Mesendoderm (in vitro differentiated cells): ENCODE measurements around the gene CNDP1.

Experiments
- DNase-seq: peaks from one replicate; pipeline ENCODE4 v3.0.0; 2013
- H2AK5ac ChIP-seq: 2 replicates; pipeline ENCODE4 v1.6.1; 2013; ENCODE audit warnings: low read length, inconsistent platforms
- H2BK120ac ChIP-seq: 2 replicates; pipeline ENCODE4 v1.6.1; 2013; ENCODE audit warnings: low read depth, mild to moderate bottlenecking, low read length, moderate library complexity, mixed read lengths
- H2BK15ac ChIP-seq: replicated peaks from 2 replicates; pipeline ENCODE4 v1.6.1; 2013; ENCODE audit warnings: low read depth, mild to moderate bottlenecking, moderate library complexity
- H2BK5ac ChIP-seq: 2 replicates; pipeline ENCODE4 v1.6.1; 2013; ENCODE audit warnings: low read length, inconsistent platforms
- H3K18ac ChIP-seq: 2 replicates; pipeline ENCODE4 v1.6.1; 2013; ENCODE audit warnings: mild to moderate bottlenecking, low read length, mixed read lengths
- H3K23ac ChIP-seq: one replicate; pipeline ENCODE4 v1.6.1; 2013; ENCODE audit warnings: low read length
- H3K27ac ChIP-seq: 2 replicates; pipeline ENCODE4 v1.5.1; 2013; ENCODE audit warnings: low read depth, mild to moderate bottlenecking, inconsistent platforms, low read length, moderate library complexity
- H3K27me3 ChIP-seq: 2 replicates; pipeline ENCODE4 v1.6.1; 2013; ENCODE audit warnings: low read length, control low read depth, mild to moderate bottlenecking, inconsistent platforms; ENCODE audit not compliant: insufficient read depth, poor library complexity
- H3K36me3 ChIP-seq: 2 replicates; pipeline ENCODE4 v1.6.1; 2013; ENCODE audit warnings: low read length, inconsistent platforms; ENCODE audit not compliant: control insufficient read depth, insufficient read depth
- H3K4ac ChIP-seq: one replicate; pipeline ENCODE4 v1.6.1; 2013; ENCODE audit warnings: low read depth, mild to moderate bottlenecking, low read length, moderate library complexity
- H3K4me1 ChIP-seq: 2 replicates; pipeline ENCODE4 v1.6.1; 2013; ENCODE audit warnings: low read depth, low read length, inconsistent platforms; ENCODE audit not compliant: control insufficient read depth
- H3K4me2 ChIP-seq: 2 replicates; pipeline ENCODE4 v1.6.1; 2013; ENCODE audit warnings: low read length
- H3K4me3 ChIP-seq: 2 replicates; pipeline ENCODE4 v1.5.1; 2013; ENCODE audit warnings: mild to moderate bottlenecking, low read length
- H3K56ac ChIP-seq: one replicate; pipeline ENCODE4 v1.6.1; 2013; ENCODE audit warnings: low read length
- H3K79me1 ChIP-seq: 2 replicates; pipeline ENCODE4 v1.6.1; 2013; ENCODE audit warnings: low read length, inconsistent platforms
- H3K79me2 ChIP-seq: 2 replicates; pipeline ENCODE4 v1.6.1; 2013; ENCODE audit warnings: mild to moderate bottlenecking, low read length; ENCODE audit not compliant: control insufficient read depth, insufficient read depth
- H3K9ac ChIP-seq: 2 replicates; pipeline ENCODE4 v1.6.1; 2013; ENCODE audit warnings: low read length, inconsistent platforms
- H4K5ac ChIP-seq: one replicate; pipeline ENCODE4 v1.6.1; 2013; ENCODE audit warnings: low read length
- H4K8ac ChIP-seq: one replicate; pipeline ENCODE4 v1.6.1; 2013; ENCODE audit warnings: low read depth, mild to moderate bottlenecking, control low read depth, low read length, moderate library complexity
- WGBS: extraction: QIAGEN DNeasy Blood & Tissue Kit; methylation state at CpG from one replicate; pipeline ENCODE4 v1.1.7; 2013; ENCODE audit warnings: low lambda C conversion rate, missing lambda C conversion rate; ENCODE audit not compliant: insufficient coverage; ENCODE audit errors: extremely low coverage; 5-methylcytosine and 5-hydroxymethylcytosine counted together

CNDP1 gene

DNA sequence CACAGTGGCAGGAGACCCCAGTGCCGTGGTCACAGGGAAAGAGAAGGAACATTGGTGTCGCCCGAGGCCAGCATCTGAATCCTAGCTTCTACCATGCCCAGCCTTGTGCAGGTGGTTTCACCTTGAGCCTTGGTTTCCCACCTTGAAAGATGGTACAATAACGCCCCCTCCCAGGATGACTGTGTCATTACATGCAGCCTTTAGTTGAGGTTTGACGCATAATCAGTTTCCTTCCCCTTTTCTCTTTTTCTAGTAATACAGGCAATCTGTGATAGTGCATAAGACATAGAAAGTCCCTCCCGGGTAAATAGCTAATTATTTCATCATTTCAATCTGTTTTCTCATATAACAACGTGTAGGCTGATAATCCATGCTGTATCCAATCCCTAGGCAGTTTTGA lies 33.5 kb downstream of the CNDP1 start:
- Histone ChIP-seq H2AK5ac (no peak overlapping the region), H4K5ac (no peak overlapping the region), H2BK15ac (no peak overlapping the region), H3K4ac (no peak overlapping the region), H3K4me3 (no peak overlapping the region), H3K56ac (no peak overlapping the region), H3K4me1 (no peaks in the 10 kb centered on the region), H3K9ac (no peak overlapping the region), H2BK5ac (no peak overlapping the region), H3K27ac (no peak overlapping the region), H3K36me3 (no peaks in the 10 kb centered on the region), H2BK120ac (no peak overlapping the region), H3K4me2 (no peak overlapping the region), H3K79me2 (no peaks in the 10 kb centered on the region), H3K79me1 (no peaks in the 10 kb centered on the region), H3K18ac (no peak overlapping the region), H3K23ac (no peak overlapping the region), H3K27me3 (no peaks in the 10 kb centered on the region), H4K8ac (no peak overlapping the region)
- no CpG with 5 or more reads among the region's 7 CpGs for whole genome bisulfite sequencing
- DNase-seq: no peak

DNA sequence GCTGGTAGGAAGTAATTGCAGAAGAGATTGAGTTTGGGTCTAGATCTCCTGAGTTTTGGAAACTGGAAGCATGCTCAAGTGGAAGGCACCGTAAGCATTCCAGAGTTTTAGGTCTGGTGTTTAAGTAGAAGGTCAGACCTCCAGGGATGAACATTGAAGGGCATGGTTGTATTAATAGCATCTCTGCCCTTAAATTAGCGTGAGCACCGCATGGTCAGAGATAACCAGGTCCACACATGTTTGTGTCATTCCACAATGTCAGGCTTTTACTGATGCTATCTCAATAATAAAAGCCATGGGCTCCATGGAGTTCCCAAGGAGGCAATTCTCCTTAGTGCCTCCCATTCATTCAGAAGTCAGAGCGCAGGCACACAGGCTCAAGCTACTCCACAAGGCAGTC lies 35.1 kb downstream of the CNDP1 start:
- no peaks in the 10 kb centered on the region for H3K79me1 ChIP-seq
- H3K4ac ChIP-seq: no peak overlapping the region
- H4K8ac ChIP-seq: no peak overlapping the region
- H3K79me2 ChIP-seq: no peaks in the 10 kb centered on the region
- H2BK15ac ChIP-seq: no peak overlapping the region
- H2AK5ac ChIP-seq: no peak overlapping the region
- no peak overlapping the region for H3K56ac ChIP-seq
- H3K36me3 ChIP-seq: no peaks in the 10 kb centered on the region
- DNase-seq: no peak
- H3K4me1 ChIP-seq: no peaks in the 10 kb centered on the region
- H3K18ac ChIP-seq: no peak overlapping the region
- no peak overlapping the region for H3K4me3 ChIP-seq
- no peak overlapping the region for H3K4me2 ChIP-seq
- no peak overlapping the region for H3K23ac ChIP-seq
- no CpG with 5 or more reads among the region's 4 CpGs for WGBS
- no peaks in the 10 kb centered on the region for H3K27me3 ChIP-seq
- H2BK120ac ChIP-seq: no peak overlapping the region
- H3K27ac ChIP-seq: no peak overlapping the region
- no peak overlapping the region for H3K9ac ChIP-seq
- H2BK5ac ChIP-seq: no peak overlapping the region
- H4K5ac ChIP-seq: no peak overlapping the region

DNA sequence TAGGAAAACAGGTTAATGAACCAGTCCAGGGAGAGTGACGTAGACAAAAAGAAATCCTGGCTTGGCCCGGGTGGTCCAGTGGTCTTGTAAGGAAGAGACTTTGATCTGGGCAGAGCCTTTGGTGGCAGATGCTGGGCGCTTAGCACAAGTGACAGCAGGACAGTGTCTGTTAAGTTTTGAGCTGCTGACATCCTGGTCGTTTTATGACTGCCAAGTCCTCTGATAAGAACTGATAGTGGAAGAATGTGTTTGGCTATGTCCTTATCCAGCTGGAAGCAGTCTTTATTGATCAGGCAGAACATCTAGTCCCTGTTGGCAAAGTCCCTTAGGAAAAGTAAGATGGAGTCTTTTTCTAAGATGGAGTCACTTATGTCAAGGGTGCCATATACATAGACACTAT lies 36.0 kb downstream of the CNDP1 start:
- Histone ChIP-seq H3K27ac (no peak overlapping the region), H3K79me2 (no peaks in the 10 kb centered on the region), H3K79me1 (no peaks in the 10 kb centered on the region), H2BK5ac (no peak overlapping the region), H3K9ac (no peak overlapping the region), H4K8ac (no peak overlapping the region), H3K4me1 (no peaks in the 10 kb centered on the region), H3K27me3 (no peaks in the 10 kb centered on the region), H2AK5ac (no peak overlapping the region), H3K4me3 (no peak overlapping the region), H2BK120ac (no peak overlapping the region), H2BK15ac (no peak overlapping the region), H4K5ac (no peak overlapping the region), H3K36me3 (no peaks in the 10 kb centered on the region), H3K4ac (no peak overlapping the region), H3K56ac (no peak overlapping the region), H3K4me2 (no peak overlapping the region), H3K23ac (no peak overlapping the region), H3K18ac (no peak overlapping the region)
- DNase-seq: no peak
- WGBS: no CpG with 5 or more reads among the region's 4 CpGs

DNA sequence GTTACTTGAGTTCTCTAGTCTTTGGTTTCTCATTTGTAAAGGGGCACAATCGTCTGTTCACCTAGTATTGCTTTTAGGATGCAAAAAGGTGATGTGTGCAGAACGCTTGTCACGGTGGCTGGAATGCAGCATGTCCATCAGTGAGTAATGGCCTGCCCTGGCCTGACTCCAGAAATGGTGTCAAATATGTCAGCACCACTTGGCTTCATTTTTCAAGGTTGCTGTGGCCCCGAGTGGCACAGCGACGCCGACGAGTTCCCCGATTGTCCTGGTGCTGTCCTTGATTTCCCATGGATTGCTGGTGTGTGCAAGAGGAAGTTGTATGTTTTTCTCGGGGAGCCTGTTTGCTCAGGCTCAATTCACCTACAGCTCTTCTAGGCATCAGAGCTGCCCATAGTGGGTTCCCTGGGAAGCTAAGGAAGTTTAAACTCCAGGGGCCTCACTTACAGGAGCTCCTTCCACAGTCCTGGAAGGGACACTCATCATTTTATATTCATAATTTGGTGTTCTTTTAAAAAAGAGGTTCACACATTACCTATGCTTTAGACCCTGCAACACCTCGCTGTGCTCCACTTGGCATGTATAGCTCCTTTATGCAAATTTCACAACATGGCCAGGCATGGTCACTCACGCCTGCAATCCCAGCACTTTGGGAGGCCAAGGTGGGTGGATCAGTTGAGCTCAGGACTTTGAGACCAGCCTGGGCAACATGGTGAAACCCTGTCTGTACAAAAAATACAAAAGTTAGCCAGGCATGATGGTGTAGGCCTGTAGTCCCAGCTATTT lies 37.8 kb downstream of the CNDP1 start:
- Histone ChIP-seq H3K4me3 (no peak overlapping the region), H3K23ac (no peak overlapping the region), H3K18ac (no peak overlapping the region), H2BK15ac (no peak overlapping the region), H3K4ac (no peak overlapping the region), H3K4me1 (no peaks in the 10 kb centered on the region), H2BK5ac (no peak overlapping the region), H3K27ac (no peak overlapping the region), H3K36me3 (no peaks in the 10 kb centered on the region), H3K4me2 (no peak overlapping the region), H3K56ac (no peak overlapping the region), H4K8ac (no peak overlapping the region), H4K5ac (no peak overlapping the region), H3K9ac (no peak overlapping the region), H2AK5ac (no peak overlapping the region), H3K79me2 (no peaks in the 10 kb centered on the region), H3K79me1 (no peaks in the 10 kb centered on the region), H3K27me3 (no peaks in the 10 kb centered on the region), H2BK120ac (no peak overlapping the region)
- DNase-seq: no peak
- WGBS: no CpG with 5 or more reads among the region's 12 CpGs

DNA sequence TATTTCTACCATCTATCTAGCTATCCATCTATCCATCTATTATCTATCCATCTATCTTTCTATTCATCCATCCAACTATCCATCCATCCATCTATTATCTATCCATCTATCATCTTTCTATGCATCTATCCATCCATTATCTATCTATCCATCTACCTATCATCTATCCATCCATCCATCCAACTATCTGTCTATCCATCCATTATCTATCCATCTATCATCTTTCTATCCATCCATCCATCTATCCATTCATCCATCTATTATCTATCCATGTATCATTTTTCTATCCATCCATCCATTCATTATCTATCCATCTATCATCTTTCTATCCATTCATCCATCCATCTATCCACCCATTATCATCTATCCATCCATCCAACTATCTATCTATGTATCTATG lies 38.8 kb downstream of the CNDP1 start:
- no peak overlapping the region for H2BK5ac ChIP-seq
- no peaks in the 10 kb centered on the region for H3K79me1 ChIP-seq
- no peak overlapping the region for H3K18ac ChIP-seq
- DNase-seq: no peak
- no peak overlapping the region for H3K27ac ChIP-seq
- H4K8ac ChIP-seq: no peak overlapping the region
- no peak overlapping the region for H3K56ac ChIP-seq
- H3K23ac ChIP-seq: no peak overlapping the region
- no peaks in the 10 kb centered on the region for H3K27me3 ChIP-seq
- H3K4me1 ChIP-seq: no peaks in the 10 kb centered on the region
- no peak overlapping the region for H4K5ac ChIP-seq
- no peak overlapping the region for H3K4ac ChIP-seq
- no peak overlapping the region for H2BK120ac ChIP-seq
- no peak overlapping the region for H3K4me2 ChIP-seq
- H3K4me3 ChIP-seq: no peak overlapping the region
- no peaks in the 10 kb centered on the region for H3K36me3 ChIP-seq
- no peak overlapping the region for H3K9ac ChIP-seq
- no peak overlapping the region for H2BK15ac ChIP-seq
- H3K79me2 ChIP-seq: no peaks in the 10 kb centered on the region
- H2AK5ac ChIP-seq: no peak overlapping the region

DNA sequence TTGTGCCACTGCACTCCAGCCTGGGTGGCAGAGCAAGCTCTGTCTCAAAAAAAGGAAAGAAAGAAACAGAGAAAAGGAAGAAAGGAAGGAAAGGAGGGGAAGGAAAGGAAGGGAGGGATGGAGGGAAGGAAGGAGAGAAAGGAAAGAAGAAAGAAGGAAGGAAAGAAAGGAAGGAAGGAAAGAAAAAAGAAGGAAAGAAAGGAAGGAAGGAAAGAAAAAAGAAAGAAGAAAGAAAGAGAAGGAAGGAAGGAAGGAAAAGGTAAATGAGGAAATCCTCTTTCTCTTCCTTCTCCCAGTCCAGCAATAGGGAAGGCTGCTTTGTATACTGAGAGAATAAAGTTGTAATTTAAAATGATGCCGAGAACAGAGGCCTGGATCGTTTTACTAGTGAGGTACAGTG lies 40.6 kb downstream of the CNDP1 start:
- H2BK15ac ChIP-seq: no peak overlapping the region
- H3K27ac ChIP-seq: no peak overlapping the region
- H3K4me2 ChIP-seq: no peak overlapping the region
- DNase-seq: no peak
- H3K4me1 ChIP-seq: no peaks in the 10 kb centered on the region
- H2AK5ac ChIP-seq: no peak overlapping the region
- H3K23ac ChIP-seq: no peak overlapping the region
- no peak overlapping the region for H3K9ac ChIP-seq
- H3K79me1 ChIP-seq: no peaks in the 10 kb centered on the region
- H4K5ac ChIP-seq: no peak overlapping the region
- H3K79me2 ChIP-seq: no peaks in the 10 kb centered on the region
- H3K27me3 ChIP-seq: no peaks in the 10 kb centered on the region
- H3K18ac ChIP-seq: no peak overlapping the region
- no peak overlapping the region for H3K4ac ChIP-seq
- no peak overlapping the region for H3K56ac ChIP-seq
- H3K36me3 ChIP-seq: no peaks in the 10 kb centered on the region
- no peak overlapping the region for H4K8ac ChIP-seq
- WGBS: no CpG with 5 or more reads among the region's 2 CpGs
- H2BK120ac ChIP-seq: no peak overlapping the region
- H3K4me3 ChIP-seq: no peak overlapping the region
- no peak overlapping the region for H2BK5ac ChIP-seq
